ENCODE measurements around the gene CXCL11. TPM values are rescaled to one million over a fixed set of nuclear protein-coding genes. Genes with fewer than 3 reads are reported as not detected.

The CXCL11 gene
- total RNA-seq, 2 experiments from 2014 or later, result not detected

DNA sequence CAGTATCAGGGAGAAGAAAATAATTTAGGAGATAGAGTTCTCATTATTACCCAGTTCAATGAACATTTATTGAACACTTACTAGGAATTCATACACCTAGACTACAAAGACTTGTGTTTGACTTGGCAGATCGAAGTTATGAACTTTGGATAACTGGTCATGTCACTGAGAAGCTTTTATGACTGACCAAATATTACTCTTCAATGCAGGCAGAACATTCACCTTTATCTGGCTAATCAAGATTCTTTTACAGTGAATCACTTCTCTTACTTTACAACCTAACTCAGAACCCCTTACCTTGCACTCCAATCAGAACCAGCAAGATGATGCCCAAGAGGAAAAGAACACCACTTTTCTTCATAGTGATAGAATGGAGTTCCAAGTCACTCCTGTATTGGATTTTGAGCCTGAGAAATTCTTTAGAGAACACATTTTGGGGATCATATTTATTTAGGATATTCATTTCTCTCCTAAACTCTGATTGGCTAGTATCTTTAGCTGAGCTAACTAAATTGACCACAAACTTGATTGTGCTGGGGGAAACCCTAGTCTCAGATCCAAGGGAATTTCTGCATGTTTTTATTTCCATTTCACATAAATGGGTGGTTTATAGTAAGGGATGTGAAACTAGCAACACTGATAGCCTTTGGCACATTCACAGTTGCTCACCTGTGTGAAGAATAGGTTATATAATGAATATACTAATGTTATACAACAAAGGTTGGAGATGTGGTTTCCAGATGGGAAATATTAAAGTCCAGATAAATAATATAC lies 28.6 kb downstream of the CXCL11 start, which contains the start of gene CXCL9:
Gene CXCL9 (minus strand): TSS at position 421 of the 774 bp plus-strand sequence. CDS start 60 bp downstream, at position 361.
- Histone ChIP-seq H3K27ac (ENCODE audit: low read depth in 1 of 2, low read length in 2 of 2) (no peak within 1 kb of the TSS), H3K27me3 (ENCODE audit: control insufficient read depth in 1 of 2, insufficient read depth in 2 of 2, low read length in 2 of 2) (no peaks in the 10 kb centered on the region), H3K36me3 (ENCODE audit: insufficient read depth, low read length) (no peaks in the 10 kb centered on the region), H3K4me1 (ENCODE audit: insufficient read depth, low read length) (no peaks in the 10 kb centered on the region), H3K4me3 (ENCODE audit: low read length) (no peak within 1 kb of the TSS), H3K9me3 (ENCODE audit: control insufficient read depth in 1 of 2, insufficient read depth in 1 of 2, low read length in 2 of 2) (peaks cover 0 to 8% of the 10 kb centered on the region in 2 experiments)
- ChIA-PET CTCF (no interaction called here), POLR2A (no interaction called here)
- no peak for DNase-seq
- Mint-ChIP-seq H3K27me3 (peaks cover 15% of the 10 kb centered on the region), H3K4me3 (no peak within 1 kb of the TSS), H3K36me3 (ENCODE audit: low read depth) (no peaks in the 10 kb centered on the region), H3K4me1 (ENCODE audit: low read depth) (no peaks in the 10 kb centered on the region), H3K9me3 (no peaks in the 10 kb centered on the region), H3K27ac (no peak within 1 kb of the TSS)
- no peak for TF ChIP-seq CTCF (IDR thresholded peaks at IDR 0.05)
- ATAC-seq (ENCODE audit: poor library complexity), result no peak
- intact Hi-C loops (cut with DNase I, micrococcal nuclease), result no loop called here

DNA sequence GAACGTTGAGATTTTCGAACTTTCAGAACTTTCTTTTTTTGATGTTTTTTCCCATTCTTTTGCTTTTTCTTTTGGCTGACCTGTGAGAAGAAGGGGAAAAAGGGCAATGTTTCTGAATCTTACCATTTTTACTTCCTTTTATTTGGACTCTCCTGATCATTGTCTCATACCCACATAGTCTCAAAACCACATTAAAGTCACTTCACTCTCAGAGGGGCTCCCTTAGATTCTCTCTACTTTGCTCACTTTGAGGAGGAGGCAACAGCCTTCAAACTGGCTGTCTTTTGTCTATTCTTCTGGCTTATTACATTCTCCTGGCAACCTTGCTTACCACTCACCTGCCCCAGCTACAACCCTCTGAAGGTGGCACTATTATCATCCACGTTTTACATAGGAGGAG lies 32.2 kb downstream of the CXCL11 start:
- H3K27ac ChIP-seq (ENCODE audit: low read depth in 1 of 2, low read length in 2 of 2), result no peak overlapping the region
- intact Hi-C loops (cut with DNase I, micrococcal nuclease), result no loop called here
- no peak overlapping the region for H3K27ac Mint-ChIP-seq
- no peaks in the 10 kb centered on the region for H3K36me3 ChIP-seq (ENCODE audit: insufficient read depth, low read length)
- no peaks in the 10 kb centered on the region for H3K4me1 ChIP-seq (ENCODE audit: insufficient read depth, low read length)
- no peak overlapping the region for H3K4me3 Mint-ChIP-seq
- no peaks in the 10 kb centered on the region for H3K4me1 Mint-ChIP-seq (ENCODE audit: low read depth)
- H3K36me3 Mint-ChIP-seq (ENCODE audit: low read depth), result no peaks in the 10 kb centered on the region
- H3K27me3 Mint-ChIP-seq, result peaks cover 7% of the 10 kb centered on the region
- H3K4me3 ChIP-seq (ENCODE audit: low read length), result no peak overlapping the region
- DNase-seq, result no peak
- H3K9me3 ChIP-seq (ENCODE audit: control insufficient read depth in 1 of 2, insufficient read depth in 1 of 2, low read length in 2 of 2), result no peaks in the 10 kb centered on the region
- H3K9me3 Mint-ChIP-seq, result no peaks in the 10 kb centered on the region
- ChIA-PET POLR2A (no interaction called here), CTCF (no interaction called here)
- no peaks in the 10 kb centered on the region for H3K27me3 ChIP-seq (ENCODE audit: control insufficient read depth in 1 of 2, insufficient read depth in 2 of 2, low read length in 2 of 2)
- no peak for ATAC-seq (ENCODE audit: poor library complexity)
- TF ChIP-seq CTCF (IDR thresholded peaks at IDR 0.05), result no peak

GRCh38 chr4:76003035-76003434 lies 32.8 kb downstream of the CXCL11 start:
- ChIA-PET POLR2A (no interaction called here), CTCF (no interaction called here)
- no peak for ATAC-seq (ENCODE audit: poor library complexity)
- Histone ChIP-seq H3K4me3 (ENCODE audit: low read length) (no peak overlapping the region), H3K9me3 (ENCODE audit: control insufficient read depth in 1 of 2, insufficient read depth in 1 of 2, low read length in 2 of 2) (no peaks in the 10 kb centered on the region), H3K27me3 (ENCODE audit: control insufficient read depth in 1 of 2, insufficient read depth in 2 of 2, low read length in 2 of 2) (no peaks in the 10 kb centered on the region), H3K27ac (ENCODE audit: low read depth in 1 of 2, low read length in 2 of 2) (no peak overlapping the region), H3K4me1 (ENCODE audit: insufficient read depth, low read length) (no peaks in the 10 kb centered on the region), H3K36me3 (ENCODE audit: insufficient read depth, low read length) (no peaks in the 10 kb centered on the region)
- no peaks in the 10 kb centered on the region for H3K36me3 Mint-ChIP-seq (ENCODE audit: low read depth)
- DNase-seq, result no peak
- intact Hi-C loops (cut with DNase I, micrococcal nuclease), result no loop called here
- H3K4me3 Mint-ChIP-seq, result no peak overlapping the region
- no peak for TF ChIP-seq CTCF (IDR thresholded peaks at IDR 0.05)
- H3K27me3 Mint-ChIP-seq, result peaks cover 6% of the 10 kb centered on the region
- H3K4me1 Mint-ChIP-seq (ENCODE audit: low read depth), result no peaks in the 10 kb centered on the region
- H3K27ac Mint-ChIP-seq, result no peak overlapping the region
- H3K9me3 Mint-ChIP-seq, result no peaks in the 10 kb centered on the region
